ENCODE results near the gene INO80D. TPM values are rescaled to one million over a fixed set of nuclear protein-coding genes. Genes with fewer than 3 reads are reported as not detected.
"Not testable (repeated sequence)": the region's sequence is repeated elsewhere in the genome, so short reads cannot be mapped to it uniquely, and the experiment has no call there.

INO80D gene
- total RNA-seq, 1 donor from 2014 or later, result 25.4 TPM

- DNase-seq, result no peak
Observed at GRCh38 chr2:206028101-206028500, 57.9 kb downstream of the INO80D start.

- DNase-seq, result no peak
Observed at GRCh38 chr2:206023183-206023582, 62.8 kb downstream of the INO80D start.

- DNase-seq, result no peak
Observed at GRCh38 chr2:206020171-206020570, 65.8 kb downstream of the INO80D start.

- not testable (repeated sequence) for DNase-seq
Observed at GRCh38 chr2:206015746-206016145, 70.2 kb downstream of the INO80D start.

- DNase-seq, result no peak
Observed at GRCh38 chr2:206011795-206012194, 74.2 kb downstream of the INO80D start.

GRCh38 chr2:206011018-206011614, 74.9 kb downstream of the INO80D start:
- DNase-seq, result no peak

- no peak for DNase-seq
Observed at GRCh38 chr2:206004004-206004693, 81.8 kb downstream of the INO80D start.

- no peak for DNase-seq
Observed at GRCh38 chr2:206002440-206002839, 83.5 kb downstream of the INO80D start.

GRCh38 chr2:206001912-206002311, 84.1 kb downstream of the INO80D start:
- no peak for DNase-seq

GRCh38 chr2:206000776-206001175, 85.2 kb downstream of the INO80D start:
- no peak for DNase-seq

GRCh38 chr2:205998583-205998982, 87.4 kb downstream of the INO80D start:
- no peak for DNase-seq

GRCh38 chr2:205996161-205996560, 89.8 kb downstream of the INO80D start:
- no peak for DNase-seq

GRCh38 chr2:205995260-205995659, 90.7 kb downstream of the INO80D start:
- DNase-seq, result no peak

- DNase-seq, result no peak
Observed at GRCh38 chr2:205994344-205994743, 91.6 kb downstream of the INO80D start.

- no peak for DNase-seq
Observed at GRCh38 chr2:205990104-205990503, 95.9 kb downstream of the INO80D start.

- DNase-seq, result peak; percentile 5
Observed at GRCh38 chr2:205989271-205990071, 96.5 kb downstream of the INO80D start.

- not testable (repeated sequence) for DNase-seq
Observed at GRCh38 chr2:205988681-205989080, 97.3 kb downstream of the INO80D start.

- no peak for DNase-seq
Observed at GRCh38 chr2:205988274-205988673, 97.7 kb downstream of the INO80D start.

- DNase-seq, result not testable (repeated sequence)
Observed at GRCh38 chr2:205986334-205986733, 99.6 kb downstream of the INO80D start.

GRCh38 chr2:205984381-205984780, 101.6 kb downstream of the INO80D start:
- DNase-seq, result no peak

- no peak for DNase-seq
Observed at GRCh38 chr2:205982776-205983327, 103.1 kb downstream of the INO80D start.

GRCh38 chr2:205978728-205979127, 107.2 kb downstream of the INO80D start:
- DNase-seq, result not testable (repeated sequence)

- not testable (repeated sequence) for DNase-seq
Observed at GRCh38 chr2:205977699-205978098, 108.3 kb downstream of the INO80D start.
